ENCODE results near the gene UBXN7. TPM values are rescaled to one million over a fixed set of nuclear protein-coding genes. Genes with fewer than 3 reads are reported as not detected.
"Not testable (repeated sequence)": the region's sequence is repeated elsewhere in the genome, so short reads cannot be mapped to it uniquely, and the experiment has no call there.

The UBXN7 gene
- total and polyA plus RNA-seq, 10 donors = 2.4 to 59.0 (median 25.2) TPM

DNA sequence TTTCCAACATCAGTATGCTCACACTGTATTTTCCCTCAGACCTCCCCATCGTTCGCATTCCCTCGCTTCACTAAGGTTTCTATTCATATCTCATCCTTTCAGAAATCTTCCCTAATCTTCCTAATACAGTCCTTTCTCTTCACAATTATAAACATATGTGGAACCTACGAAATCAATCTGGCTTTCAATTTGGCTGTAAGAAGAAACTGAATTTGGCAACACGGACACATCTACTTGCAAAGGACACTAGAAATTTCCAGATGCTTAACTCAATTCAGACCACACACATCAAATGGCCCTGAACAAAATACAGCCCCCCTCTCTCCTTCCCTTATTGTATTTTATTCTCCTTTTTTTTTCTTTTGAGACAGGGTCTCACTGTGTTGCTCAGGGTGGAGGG lies 54.9 kb downstream of the UBXN7 start:
- intact Hi-C loops (cut with DNase I; ENCODE audit: low total_unique reads) = no loop called here
- peaks cover 0 to 47% (median 15%) of the 10 kb centered on the region in 6 donors for H3K36me3 ChIP-seq
- no peak overlapping the region for H3K4me3 ChIP-seq
- 95 to 99% (median 97%) methylated on average over 5 of the region's 5 CpGs for WGBS, 5 donors
- H3K27ac ChIP-seq = peak overlapping the region in 1 of 8 donors; percentile 22
- H3K4me1 ChIP-seq = no peaks in the 10 kb centered on the region
- no peak for DNase-seq
- TF ChIP-seq POLR2AphosphoS5 (IDR thresholded peaks at IDR 0.05) = no peak
- TF ChIP-seq, protein P1, sequence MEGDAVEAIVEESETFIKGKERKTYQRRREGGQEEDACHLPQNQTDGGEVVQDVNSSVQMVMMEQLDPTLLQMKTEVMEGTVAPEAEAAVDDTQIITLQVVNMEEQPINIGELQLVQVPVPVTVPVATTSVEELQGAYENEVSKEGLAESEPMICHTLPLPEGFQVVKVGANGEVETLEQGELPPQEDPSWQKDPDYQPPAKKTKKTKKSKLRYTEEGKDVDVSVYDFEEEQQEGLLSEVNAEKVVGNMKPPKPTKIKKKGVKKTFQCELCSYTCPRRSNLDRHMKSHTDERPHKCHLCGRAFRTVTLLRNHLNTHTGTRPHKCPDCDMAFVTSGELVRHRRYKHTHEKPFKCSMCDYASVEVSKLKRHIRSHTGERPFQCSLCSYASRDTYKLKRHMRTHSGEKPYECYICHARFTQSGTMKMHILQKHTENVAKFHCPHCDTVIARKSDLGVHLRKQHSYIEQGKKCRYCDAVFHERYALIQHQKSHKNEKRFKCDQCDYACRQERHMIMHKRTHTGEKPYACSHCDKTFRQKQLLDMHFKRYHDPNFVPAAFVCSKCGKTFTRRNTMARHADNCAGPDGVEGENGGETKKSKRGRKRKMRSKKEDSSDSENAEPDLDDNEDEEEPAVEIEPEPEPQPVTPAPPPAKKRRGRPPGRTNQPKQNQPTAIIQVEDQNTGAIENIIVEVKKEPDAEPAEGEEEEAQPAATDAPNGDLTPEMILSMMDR (IDR thresholded peaks at IDR 0.05 in 8 of 11, conservative IDR thresholded peaks at IDR 0.05 in 3 of 11) = no peak
- no peak for TF ChIP-seq POLR2A (IDR thresholded peaks at IDR 0.05)
- H3K27me3 ChIP-seq (replicated peaks in 1 of 7) = no peaks in the 10 kb centered on the region
- no peaks in the 10 kb centered on the region for H3K9me3 ChIP-seq

DNA sequence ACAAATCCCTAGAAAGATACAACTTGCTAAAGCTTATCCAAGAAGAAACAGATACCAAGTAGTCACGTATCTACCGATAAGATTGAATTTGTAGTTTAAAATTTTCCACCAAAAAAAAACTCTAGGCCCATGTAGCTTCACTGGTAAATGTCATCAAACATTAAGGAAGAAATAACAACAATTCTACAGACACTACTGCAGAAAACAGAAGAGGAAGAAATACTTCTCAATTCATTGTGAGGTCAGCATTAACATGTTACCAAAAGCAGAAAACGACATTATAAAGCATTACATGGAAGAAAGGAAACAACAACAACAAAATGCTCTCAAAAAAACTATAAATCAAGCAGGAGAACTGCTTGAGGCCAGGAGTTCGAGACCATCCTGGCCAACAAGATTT lies 66.5 kb downstream of the UBXN7 start:
- Histone ChIP-seq H3K9me3 (no peaks in the 10 kb centered on the region), H3K4me3 (no peak overlapping the region), H3K36me3 (peaks cover 0 to 100% (median 53%) of the 10 kb centered on the region in 6 donors), H3K27me3 (replicated peaks in 1 of 7) (no peaks in the 10 kb centered on the region), H3K27ac (peak overlapping the region in 3 of 8 donors; percentile 16 to 42 (median 28)), H3K4me1 (peaks cover 0 to 12% (median 0%) of the 10 kb centered on the region in 6 donors)
- DNase-seq = no peak
- intact Hi-C loops (cut with DNase I; ENCODE audit: low total_unique reads) = no loop called here
- TF ChIP-seq POLR2AphosphoS5 (IDR thresholded peaks at IDR 0.05) = no peak
- TF ChIP-seq POLR2A (IDR thresholded peaks at IDR 0.05) = no peak
- TF ChIP-seq, protein P1 (IDR thresholded peaks at IDR 0.05 in 8 of 11, conservative IDR thresholded peaks at IDR 0.05 in 3 of 11) = no peak
- 78 to 89% (median 84%) methylated on average over 4 of the region's 4 CpGs for WGBS, 5 donors

DNA sequence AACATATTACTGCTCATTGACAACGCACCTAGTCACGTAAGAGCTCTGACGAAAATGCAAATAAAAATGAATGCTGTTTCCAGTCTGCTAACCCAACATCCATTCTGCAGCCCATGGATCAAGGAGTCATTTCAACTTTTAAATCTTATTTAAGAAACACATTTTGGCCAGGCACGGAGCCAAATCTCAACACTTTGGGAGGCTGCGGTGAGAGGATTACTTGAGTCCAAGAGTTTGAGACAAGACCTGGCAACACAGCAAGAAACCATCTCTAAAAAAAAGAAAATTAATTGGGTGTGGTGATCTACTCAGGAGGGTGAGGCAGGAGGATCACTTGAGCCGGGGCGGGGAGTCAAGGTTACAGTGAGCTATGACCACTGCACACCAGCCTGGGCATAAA lies 71.6 kb downstream of the UBXN7 start:
- H3K36me3 ChIP-seq = peaks cover 0 to 100% (median 64%) of the 10 kb centered on the region in 6 donors
- H3K27ac ChIP-seq = no peak overlapping the region
- no peaks in the 10 kb centered on the region for H3K27me3 ChIP-seq (replicated peaks in 1 of 7)
- 87 to 90% (median 88%) methylated on average over 7 of the region's 7 CpGs for WGBS, 5 donors
- TF ChIP-seq POLR2A (IDR thresholded peaks at IDR 0.05) (no peak), POLR2AphosphoS5 (IDR thresholded peaks at IDR 0.05) (no peak)
- TF ChIP-seq, protein P1 (IDR thresholded peaks at IDR 0.05 in 8 of 11, conservative IDR thresholded peaks at IDR 0.05 in 3 of 11) = no peak
- no peak for DNase-seq
- intact Hi-C loops (cut with DNase I; ENCODE audit: low total_unique reads) = no loop called here
- peaks cover 0 to 4% (median 0%) of the 10 kb centered on the region in 6 donors for H3K4me1 ChIP-seq
- no peak overlapping the region for H3K4me3 ChIP-seq
- H3K9me3 ChIP-seq = no peaks in the 10 kb centered on the region

DNA sequence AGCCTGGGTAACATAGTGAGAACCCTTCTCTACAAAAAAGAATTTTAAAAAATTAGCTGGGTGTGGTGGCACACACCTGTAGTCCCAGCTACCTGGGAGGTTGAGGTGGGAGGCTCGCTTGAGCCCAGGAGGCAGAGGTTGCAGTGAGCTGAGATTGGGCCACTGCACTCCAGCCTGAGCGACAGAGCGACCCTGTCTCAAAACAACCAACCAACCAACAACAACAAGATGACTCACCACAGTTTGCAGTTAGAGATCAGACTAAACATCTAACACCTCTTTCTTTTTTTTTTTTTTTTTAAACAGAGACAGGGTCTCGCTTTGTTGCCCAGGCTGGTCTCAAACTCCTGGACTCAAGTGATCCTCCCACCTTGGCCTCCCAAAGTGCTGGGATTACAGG lies 73.7 kb downstream of the UBXN7 start:
- 91 to 97% (median 97%) methylated on average over 4 of the region's 4 CpGs for WGBS, 5 donors

DNA sequence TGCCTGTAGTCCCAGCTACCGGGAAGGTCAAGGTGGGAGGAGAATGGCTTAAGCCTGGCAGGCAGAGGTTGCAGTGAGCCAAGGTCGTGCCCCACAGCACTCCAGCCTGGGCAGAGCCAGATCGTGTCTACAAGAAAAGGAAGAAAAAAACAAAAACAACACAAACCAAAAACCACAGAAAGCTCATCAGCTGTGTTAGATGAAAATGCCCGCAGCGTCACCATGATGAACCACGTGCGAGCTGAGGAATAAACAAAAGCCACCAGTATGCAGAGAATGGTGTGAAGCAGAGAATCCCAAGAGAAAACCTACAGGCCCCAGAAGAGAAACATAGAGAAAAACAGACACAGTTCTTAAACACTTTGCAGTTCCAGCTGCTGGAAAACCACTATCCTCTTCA lies 74.3 kb downstream of the UBXN7 start:
- no peak overlapping the region for H3K4me3 ChIP-seq
- H3K4me1 ChIP-seq = peaks cover 0 to 4% (median 0%) of the 10 kb centered on the region in 6 donors
- no peak for DNase-seq
- H3K36me3 ChIP-seq = peaks cover 0 to 100% (median 71%) of the 10 kb centered on the region in 6 donors
- no peaks in the 10 kb centered on the region for H3K9me3 ChIP-seq
- intact Hi-C loops (cut with DNase I; ENCODE audit: low total_unique reads) = no loop called here
- no peaks in the 10 kb centered on the region for H3K27me3 ChIP-seq (replicated peaks in 1 of 7)
- TF ChIP-seq, protein P1 (IDR thresholded peaks at IDR 0.05 in 8 of 11, conservative IDR thresholded peaks at IDR 0.05 in 3 of 11) = no peak
- TF ChIP-seq POLR2A (IDR thresholded peaks at IDR 0.05) = no peak
- TF ChIP-seq POLR2AphosphoS5 (IDR thresholded peaks at IDR 0.05) = no peak
- 62 to 77% (median 70%) methylated on average over 7 of the region's 7 CpGs for WGBS, 5 donors
- no peak overlapping the region for H3K27ac ChIP-seq

More for the DNA sequence above, 73.7 kb downstream of the UBXN7 start:
- H3K4me3 ChIP-seq; H3K4me1 ChIP-seq; H3K27me3 ChIP-seq (replicated peaks in 1 of 7); DNase-seq; intact Hi-C loops (cut with DNase I; ENCODE audit: low total_unique reads); H3K27ac ChIP-seq; H3K9me3 ChIP-seq: not testable (repeated sequence)
- H3K36me3 ChIP-seq = peaks cover 0 to 100% (median 74%) of the 10 kb centered on the region in 6 donors
